HG03103 (cell line): ENCODE measurements around the gene GOLGA6A.
"Not testable (repeated sequence)": the region's sequence is repeated elsewhere in the genome, so short reads cannot be mapped to it uniquely, and the experiment has no call there.

ENCODE experiments used
- ATAC-seq: cut with Tn5 transposase; IDR thresholded peaks from one replicate; pipeline ENCODE4 v1.9.1; 2021; ENCODE audit warnings: low read depth; ENCODE audit not compliant: unreplicated experiment

Gene GOLGA6A

GRCh38 chr15:74055804-74056203, 26.5 kb downstream of the GOLGA6A start:
- ATAC-seq, result no peak

- no peak for ATAC-seq
Measured at GRCh38 chr15:74053941-74054529, 28.3 kb downstream of the GOLGA6A start.

GRCh38 chr15:74053517-74053916, 28.8 kb downstream of the GOLGA6A start:
- no peak for ATAC-seq

- not testable (repeated sequence) for ATAC-seq
Measured at GRCh38 chr15:74052271-74053260, 29.8 kb downstream of the GOLGA6A start.

GRCh38 chr15:74050556-74051234, 31.7 kb downstream of the GOLGA6A start:
- no peak for ATAC-seq

- ATAC-seq, result no peak
Measured at GRCh38 chr15:74050127-74050526, 32.2 kb downstream of the GOLGA6A start.

- ATAC-seq, result no peak
Measured at GRCh38 chr15:74046275-74046674, 36.1 kb downstream of the GOLGA6A start.

GRCh38 chr15:74045636-74046274, 36.6 kb downstream of the GOLGA6A start:
- no peak for ATAC-seq

GRCh38 chr15:74045184-74045583, 37.2 kb downstream of the GOLGA6A start:
- ATAC-seq, result no peak

GRCh38 chr15:74044267-74045110, 37.9 kb downstream of the GOLGA6A start:
- no peak for ATAC-seq

- no peak for ATAC-seq
Measured at GRCh38 chr15:74043425-74044266, 38.7 kb downstream of the GOLGA6A start.

- ATAC-seq, result no peak
Measured at GRCh38 chr15:74042603-74043424, 39.5 kb downstream of the GOLGA6A start.

- no peak for ATAC-seq
Measured at GRCh38 chr15:74041777-74042435, 40.4 kb downstream of the GOLGA6A start.

- ATAC-seq, result no peak
Measured at GRCh38 chr15:74041311-74041756, 41.0 kb downstream of the GOLGA6A start.

GRCh38 chr15:74040109-74040850, 42.1 kb downstream of the GOLGA6A start:
- no peak for ATAC-seq

GRCh38 chr15:74039656-74040010, 42.7 kb downstream of the GOLGA6A start:
- ATAC-seq, result no peak
